ENCODE results near the gene C19orf47. TPM values are rescaled to one million over a fixed set of nuclear protein-coding genes. Genes with fewer than 3 reads are reported as not detected.

C19orf47 gene
- total and polyA plus RNA-seq, 8 donors = 3.7 to 10.0 (median 5.7) TPM

- intact Hi-C loops (cut with DNase I) = no loop called here
- H3K36me3 ChIP-seq = no peaks in the 10 kb centered on the region
- ATAC-seq (no peak), FAIRE-seq (no peak), DNase-seq (no peak)
- WGBS, 2 donors = 77 to 87% methylated on average over 16 of the region's 16 CpGs
- H3K27ac ChIP-seq = no peak overlapping the region
- H3K4me3 ChIP-seq = no peak overlapping the region
- H3K9me3 ChIP-seq = no peaks in the 10 kb centered on the region
- no peaks in the 10 kb centered on the region for H3K27me3 ChIP-seq
- TF ChIP-seq, protein P1, sequence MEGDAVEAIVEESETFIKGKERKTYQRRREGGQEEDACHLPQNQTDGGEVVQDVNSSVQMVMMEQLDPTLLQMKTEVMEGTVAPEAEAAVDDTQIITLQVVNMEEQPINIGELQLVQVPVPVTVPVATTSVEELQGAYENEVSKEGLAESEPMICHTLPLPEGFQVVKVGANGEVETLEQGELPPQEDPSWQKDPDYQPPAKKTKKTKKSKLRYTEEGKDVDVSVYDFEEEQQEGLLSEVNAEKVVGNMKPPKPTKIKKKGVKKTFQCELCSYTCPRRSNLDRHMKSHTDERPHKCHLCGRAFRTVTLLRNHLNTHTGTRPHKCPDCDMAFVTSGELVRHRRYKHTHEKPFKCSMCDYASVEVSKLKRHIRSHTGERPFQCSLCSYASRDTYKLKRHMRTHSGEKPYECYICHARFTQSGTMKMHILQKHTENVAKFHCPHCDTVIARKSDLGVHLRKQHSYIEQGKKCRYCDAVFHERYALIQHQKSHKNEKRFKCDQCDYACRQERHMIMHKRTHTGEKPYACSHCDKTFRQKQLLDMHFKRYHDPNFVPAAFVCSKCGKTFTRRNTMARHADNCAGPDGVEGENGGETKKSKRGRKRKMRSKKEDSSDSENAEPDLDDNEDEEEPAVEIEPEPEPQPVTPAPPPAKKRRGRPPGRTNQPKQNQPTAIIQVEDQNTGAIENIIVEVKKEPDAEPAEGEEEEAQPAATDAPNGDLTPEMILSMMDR (IDR thresholded peaks at IDR 0.05) = no peak
- peaks cover 27 to 39% (median 36%) of the 10 kb centered on the region in 3 donors for H3K4me1 ChIP-seq
Observed at GRCh38 chr19:40278361-40279035, 69.7 kb downstream of the C19orf47 start.

DNA sequence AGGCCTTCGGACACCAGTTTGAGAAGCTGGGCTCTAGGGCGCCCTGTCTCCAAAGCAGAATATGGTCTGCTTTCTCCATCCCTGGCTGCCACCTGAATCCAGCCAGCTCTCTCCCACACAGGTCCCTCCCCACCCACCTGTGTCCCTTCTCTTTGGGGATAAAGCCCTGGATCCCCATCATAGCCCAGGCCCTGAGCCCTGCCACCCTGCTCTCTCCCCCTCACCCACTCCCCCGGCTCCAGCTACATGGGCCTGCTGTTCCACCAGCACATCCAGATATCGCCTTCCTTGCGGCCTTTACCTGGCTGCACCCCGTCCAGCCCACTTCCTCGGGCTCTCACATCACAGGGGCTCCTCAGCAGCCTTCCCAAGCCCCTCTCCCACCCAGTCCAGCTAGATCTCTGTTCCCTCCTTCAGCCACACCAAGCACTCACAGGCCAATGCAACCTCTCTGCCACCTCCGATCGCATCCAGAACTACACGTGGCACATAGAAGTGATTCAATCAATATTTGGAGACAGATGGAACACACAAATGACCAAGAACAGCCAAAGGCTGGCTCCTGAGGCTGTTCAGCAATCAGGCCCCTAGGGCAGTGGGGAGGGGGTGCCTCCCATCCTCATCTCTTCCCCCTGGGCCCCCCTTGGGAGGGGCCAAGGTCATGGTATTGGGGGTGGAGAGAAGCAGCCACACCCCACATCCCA lies 70.7 kb downstream of the C19orf47 start:
- intact Hi-C loops (cut with DNase I) = no loop called here
- Histone ChIP-seq H3K4me1 (peaks cover 18 to 35% (median 28%) of the 10 kb centered on the region in 3 donors), H3K36me3 (no peaks in the 10 kb centered on the region), H3K27me3 (no peaks in the 10 kb centered on the region), H3K27ac (no peak overlapping the region), H3K9me3 (no peaks in the 10 kb centered on the region), H3K4me3 (no peak overlapping the region)
- TF ChIP-seq, protein P1 (IDR thresholded peaks at IDR 0.05) = no peak
- ATAC-seq = peak in 1 of 4 donors; percentile 16
- no peak for DNase-seq
- 61 to 62% methylated on average over 10 of the region's 10 CpGs for WGBS, 2 donors
- no peak for FAIRE-seq

DNA sequence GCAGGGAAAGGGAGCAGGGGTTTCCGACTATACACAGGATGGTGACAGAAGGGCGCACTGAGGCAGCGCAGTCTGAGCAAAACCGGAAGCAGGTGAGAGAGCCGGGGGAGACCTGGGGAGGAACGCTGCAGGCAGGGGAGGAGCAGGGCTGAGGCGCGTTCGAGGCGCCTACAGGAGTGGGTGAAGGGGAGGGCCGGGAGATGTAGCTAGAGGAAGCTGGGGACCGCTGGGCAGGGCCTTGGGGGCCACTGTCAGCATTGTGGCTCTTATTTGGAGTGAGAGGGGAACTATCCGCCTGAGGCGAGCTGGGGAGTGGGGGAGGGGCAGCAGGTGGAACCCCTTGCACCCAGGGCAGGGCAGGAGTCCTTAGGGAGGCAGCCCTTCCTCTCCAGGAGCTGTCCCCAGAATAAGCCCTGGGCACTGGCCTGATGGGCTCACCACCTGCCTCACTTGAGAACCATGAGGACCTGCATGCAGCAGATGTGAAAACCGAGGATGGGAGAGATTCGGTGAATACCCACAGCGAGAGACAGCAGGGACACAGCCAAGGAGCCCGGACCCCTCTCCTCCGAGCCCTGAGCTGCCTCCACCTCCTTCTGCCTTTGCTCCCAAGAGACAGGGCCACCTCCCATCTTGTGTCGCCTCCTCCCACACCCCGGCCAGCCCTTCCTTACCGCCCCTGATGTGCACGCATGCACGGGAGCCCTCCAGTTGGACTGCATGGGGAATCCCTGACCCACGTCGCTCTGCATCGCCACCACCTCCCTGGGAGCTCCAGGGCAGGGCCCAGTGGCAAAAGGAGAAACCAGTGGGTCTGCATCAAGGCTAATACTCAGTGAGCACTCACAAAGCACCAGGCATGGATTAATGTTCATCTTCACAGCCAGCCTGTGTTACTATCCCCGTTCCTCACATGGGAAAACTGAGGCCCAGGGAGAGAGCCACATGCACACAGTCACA lies 73.3 kb downstream of the C19orf47 start:
- no peaks in the 10 kb centered on the region for H3K36me3 ChIP-seq
- 85 to 87% methylated on average over 27 to 28 of the region's 28 CpGs for WGBS, 2 donors
- DNase-seq (no peak), FAIRE-seq (no peak), ATAC-seq (no peak)
- no peak overlapping the region for H3K4me3 ChIP-seq
- H3K27ac ChIP-seq = no peak overlapping the region
- no peaks in the 10 kb centered on the region for H3K27me3 ChIP-seq
- peaks cover 10 to 13% (median 12%) of the 10 kb centered on the region in 3 donors for H3K4me1 ChIP-seq
- H3K9me3 ChIP-seq = no peaks in the 10 kb centered on the region
- intact Hi-C loops (cut with DNase I) = no loop called here
- TF ChIP-seq, protein P1 (IDR thresholded peaks at IDR 0.05) = no peak

GRCh38 chr19:40273469-40274360 lies 74.5 kb downstream of the C19orf47 start:
- Histone ChIP-seq H3K4me1 (peaks cover 8 to 10% (median 8%) of the 10 kb centered on the region in 3 donors), H3K27me3 (no peaks in the 10 kb centered on the region), H3K4me3 (no peak overlapping the region), H3K36me3 (no peaks in the 10 kb centered on the region), H3K9me3 (no peaks in the 10 kb centered on the region), H3K27ac (no peak overlapping the region)
- WGBS, 2 donors = 79 to 81% methylated on average over 14 of the region's 14 CpGs
- no peak for ATAC-seq
- no peak for FAIRE-seq
- no peak for DNase-seq
- intact Hi-C loops (cut with DNase I) = no loop called here
- TF ChIP-seq, protein P1 (IDR thresholded peaks at IDR 0.05) = no peak

Measured in pancreas (tissue), 10 donors.